Esophagus squamous epithelium (tissue), 5 donors: ENCODE results near the gene CASTOR1. TPM values are rescaled to one million over a fixed set of nuclear protein-coding genes. Genes with fewer than 3 reads are reported as not detected.

Experiments
- DNase-seq: peaks from one replicate; lab custom pipeline; 2025; lab: John Stamatoyannopoulos, UW
- H3K27ac ChIP-seq, 4 donors: fragments of 200-600 bp; sonication (generic); one replicate each; pipeline ENCODE4 v1.5.1; 2016 to 2019; ENCODE audit warnings: mild to moderate bottlenecking in 1 of 4
- H3K27me3 ChIP-seq, 4 donors: fragments of 200-600 bp; sonication (generic); 1 replicate in 3 of 4; 2 replicates in 1 of 4; pipeline versions ENCODE4 v1.5.1 to v1.6.0; 2017 to 2021; ENCODE audit warnings: antibody characterized with exemption in 1 of 4
- H3K36me3 ChIP-seq, 3 donors: fragments of 200-600 bp; sonication (generic); one replicate each; pipeline ENCODE4 v1.5.1; 2016 to 2019
- H3K4me1 ChIP-seq, 3 donors: fragments of 200-600 bp; sonication (generic); one replicate each; pipeline ENCODE4 v1.5.1; 2017 to 2019
- H3K4me3 ChIP-seq, 4 donors: fragments of 200-600 bp; sonication (generic); 1 replicate in 3 of 4; 2 replicates in 1 of 4; pipeline ENCODE4 v1.5.1; 2016 to 2019; ENCODE audit warnings: mild to moderate bottlenecking in 2 of 4, moderate library complexity in 1 of 4
- H3K9me3 ChIP-seq, 3 donors: fragments of 200-600 bp; sonication (generic); one replicate each; pipeline ENCODE4 v1.5.1; 2016 to 2019
- POLR2A ChIP-seq, 4 donors: fragments of 450-650 bp; IDR thresholded peaks; one replicate each; pipeline ENCODE4 v1.6.1; 2017; ENCODE audit warnings: antibody characterized with exemption in 4 of 4, mild to moderate bottlenecking in 4 of 4, moderate library complexity in 3 of 4
- WGBS, 2 donors: methylation state at CpG; one replicate each; pipeline ENCODE4 v1.1.5; 2018; 5-methylcytosine and 5-hydroxymethylcytosine counted together
- intact Hi-C: fragments of 100-400 bp; cut with DNase I; formaldehyde crosslinking; loops from one replicate; pipeline ENCODE4 v1.15.0; 2022
- total RNA-seq, 4 donors: library from RNA; depleted of rRNA; stranded (reverse); fragments of >200 nt; gene quantifications; one replicate each; pipeline ENCODE4 v1.1.0, GENCODE V29; 2016
- TF ChIP-seq, protein P1 (sequence below), 6 experiments: fragments of 450-650 bp in 4 of 6; fragments of 200-600 bp in 2 of 6; sonication (generic) in 2 of 6; IDR thresholded peaks; one replicate each; pipeline ENCODE4 v1.5.1; 2016 to 2019; ENCODE audit warnings: antibody characterized with exemption in 6 of 6, mild to moderate bottlenecking in 4 of 6, moderate library complexity in 4 of 6
- donor health status: DM: yes; HTN: yes; CAD: no.

Gene CASTOR1
- total RNA-seq, 4 donors from 2014 or later: 18.9 to 76.4 (median 40.7) TPM

DNA sequence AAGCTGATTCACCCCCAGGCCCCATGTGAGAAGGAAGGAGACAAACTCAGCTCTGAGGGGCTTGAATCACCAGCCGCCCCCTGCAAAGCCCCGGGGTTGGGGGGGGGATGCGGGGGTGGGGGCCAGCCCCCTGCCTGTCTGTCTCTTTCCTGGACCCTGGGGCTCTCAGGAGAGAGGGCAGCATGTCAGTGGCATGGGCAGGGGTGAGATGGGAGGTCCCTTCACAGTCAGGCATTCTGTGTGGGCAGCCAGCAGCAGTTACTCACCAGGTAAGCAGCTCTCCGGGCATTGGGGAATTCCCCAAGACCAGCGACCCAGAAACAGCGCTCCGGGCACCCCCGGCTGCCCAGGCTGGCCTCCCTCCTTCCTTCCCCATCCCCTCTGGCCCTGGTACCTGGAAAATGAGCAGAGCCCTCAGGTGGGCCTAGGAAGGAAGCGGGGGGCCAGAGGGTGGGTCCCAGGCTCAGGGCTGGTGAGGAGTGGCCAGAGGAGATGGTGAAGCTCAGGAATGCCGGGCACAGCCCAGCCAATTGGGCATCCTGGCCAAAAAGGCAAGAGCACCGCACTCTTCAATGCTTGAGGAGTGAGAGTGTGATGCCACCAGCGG, 38.5 kb downstream of the CASTOR1 start:
- TF ChIP-seq POLR2A (IDR thresholded peaks at IDR 0.05): no peak
- TF ChIP-seq, protein P1, sequence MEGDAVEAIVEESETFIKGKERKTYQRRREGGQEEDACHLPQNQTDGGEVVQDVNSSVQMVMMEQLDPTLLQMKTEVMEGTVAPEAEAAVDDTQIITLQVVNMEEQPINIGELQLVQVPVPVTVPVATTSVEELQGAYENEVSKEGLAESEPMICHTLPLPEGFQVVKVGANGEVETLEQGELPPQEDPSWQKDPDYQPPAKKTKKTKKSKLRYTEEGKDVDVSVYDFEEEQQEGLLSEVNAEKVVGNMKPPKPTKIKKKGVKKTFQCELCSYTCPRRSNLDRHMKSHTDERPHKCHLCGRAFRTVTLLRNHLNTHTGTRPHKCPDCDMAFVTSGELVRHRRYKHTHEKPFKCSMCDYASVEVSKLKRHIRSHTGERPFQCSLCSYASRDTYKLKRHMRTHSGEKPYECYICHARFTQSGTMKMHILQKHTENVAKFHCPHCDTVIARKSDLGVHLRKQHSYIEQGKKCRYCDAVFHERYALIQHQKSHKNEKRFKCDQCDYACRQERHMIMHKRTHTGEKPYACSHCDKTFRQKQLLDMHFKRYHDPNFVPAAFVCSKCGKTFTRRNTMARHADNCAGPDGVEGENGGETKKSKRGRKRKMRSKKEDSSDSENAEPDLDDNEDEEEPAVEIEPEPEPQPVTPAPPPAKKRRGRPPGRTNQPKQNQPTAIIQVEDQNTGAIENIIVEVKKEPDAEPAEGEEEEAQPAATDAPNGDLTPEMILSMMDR (IDR thresholded peaks at IDR 0.05): no peak
- H3K36me3 ChIP-seq: no peaks in the 10 kb centered on the region
- H3K4me1 ChIP-seq: peaks cover 31 to 83% (median 36%) of the 10 kb centered on the region in 3 donors
- H3K27me3 ChIP-seq: peaks cover 0 to 41% (median 0%) of the 10 kb centered on the region in 4 donors
- WGBS, 2 donors: 56 to 100% methylated on average over 1 to 3 of the region's 12 CpGs
- DNase-seq: no peak
- no peak overlapping the region for H3K4me3 ChIP-seq
- intact Hi-C loops: loop anchor here (5.0 kb wide), 1 partner anchor 138 kb away; no protein-coding TSS in a partner anchor
- H3K27ac ChIP-seq: no peak overlapping the region
- no peaks in the 10 kb centered on the region for H3K9me3 ChIP-seq

DNA sequence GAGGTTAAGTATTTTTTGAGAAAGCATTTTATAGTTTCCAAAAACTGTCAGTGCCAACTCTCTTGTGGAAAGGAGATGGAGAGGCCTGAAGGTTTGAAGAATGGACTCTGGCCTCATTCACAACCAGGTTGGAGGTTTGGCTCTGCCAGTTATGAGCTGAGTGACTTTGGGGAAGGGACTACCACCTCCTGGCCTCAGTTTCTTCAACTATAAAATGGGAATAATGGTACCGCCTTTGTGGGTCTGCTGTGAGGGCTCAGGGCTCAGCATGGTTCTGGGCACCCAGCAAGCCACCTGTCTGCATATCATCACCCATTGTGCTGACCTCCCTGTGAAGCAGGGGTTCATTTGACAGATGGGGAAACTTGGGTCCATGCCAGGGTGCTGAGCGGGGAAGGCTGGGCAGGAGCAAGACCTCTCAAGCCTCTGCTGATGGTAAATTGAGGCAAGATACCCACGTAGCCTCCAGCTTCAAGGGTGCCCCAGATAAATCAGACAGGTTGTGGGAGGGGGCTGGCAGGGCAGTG, 39.2 kb downstream of the CASTOR1 start:
- Histone ChIP-seq H3K4me3 (no peak overlapping the region), H3K27ac (no peak overlapping the region), H3K27me3 (peaks cover 0 to 47% (median 0%) of the 10 kb centered on the region in 4 donors), H3K9me3 (no peaks in the 10 kb centered on the region), H3K36me3 (no peaks in the 10 kb centered on the region), H3K4me1 (peaks cover 32 to 88% (median 40%) of the 10 kb centered on the region in 3 donors)
- intact Hi-C loops: loop anchor here (5.0 kb wide), 1 partner anchor 138 kb away; no protein-coding TSS in a partner anchor
- no peak for TF ChIP-seq POLR2A (IDR thresholded peaks at IDR 0.05)
- TF ChIP-seq, protein P1 (IDR thresholded peaks at IDR 0.05): no peak
- 100% methylated on average over 1 of the region's 3 CpGs; no CpG with 5 or more reads in 1 of the 2 donors for WGBS, 2 donors
- no peak for DNase-seq

DNA sequence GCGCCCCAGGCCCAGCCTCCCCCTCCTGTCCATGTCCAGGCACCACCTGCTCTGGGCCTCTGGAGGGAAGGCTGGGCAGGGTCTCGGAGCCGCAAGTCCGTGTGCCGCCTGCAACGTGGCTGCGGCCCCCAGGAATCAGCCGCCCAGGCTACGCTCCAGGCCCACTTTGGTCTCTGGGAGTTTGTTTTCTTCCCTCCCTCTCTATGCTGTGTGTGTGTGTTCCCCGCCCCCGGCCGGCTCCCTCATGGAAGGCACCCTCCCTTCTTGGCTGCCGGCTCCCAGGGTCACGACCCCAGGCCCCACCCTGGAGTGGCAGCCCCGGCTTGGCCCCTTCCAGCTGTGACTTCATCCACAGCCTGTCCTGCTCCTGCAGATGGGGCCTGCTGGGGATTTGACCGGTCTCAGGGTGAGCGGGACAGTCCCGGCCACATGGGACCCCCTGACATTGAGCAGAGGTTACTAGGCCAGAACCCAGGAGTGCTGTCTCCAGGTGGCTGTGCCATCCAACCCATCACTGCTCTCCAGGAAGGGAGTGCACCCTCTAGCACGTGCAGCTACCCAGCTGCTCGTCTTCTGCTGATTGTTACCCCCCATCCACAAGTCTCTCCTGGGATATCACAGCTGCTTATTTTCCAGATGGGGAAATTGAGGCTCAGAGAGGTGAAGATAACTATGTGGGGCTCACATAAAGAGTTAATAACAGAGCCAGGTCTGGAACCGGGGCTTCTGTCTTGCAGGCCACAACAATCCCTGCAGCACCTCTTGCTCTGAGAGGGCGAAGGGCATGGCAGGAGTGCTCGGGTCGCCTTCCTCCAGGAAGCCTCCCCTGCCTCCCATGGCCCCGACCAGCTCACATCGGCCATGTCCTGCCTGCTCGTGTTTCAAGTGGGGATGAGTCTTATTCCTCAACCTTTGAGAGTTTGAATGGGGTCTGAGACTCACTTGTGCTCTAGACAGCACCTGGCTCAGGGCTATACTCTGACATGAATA, 40.0 kb downstream of the CASTOR1 start:
- Histone ChIP-seq H3K4me1 (peaks cover 32 to 93% (median 40%) of the 10 kb centered on the region in 3 donors), H3K36me3 (no peaks in the 10 kb centered on the region), H3K4me3 (no peak overlapping the region), H3K9me3 (no peaks in the 10 kb centered on the region), H3K27ac (peak overlapping the region in 2 of 4 donors; percentile 11 to 33), H3K27me3 (peaks cover 0 to 55% (median 0%) of the 10 kb centered on the region in 4 donors)
- TF ChIP-seq, protein P1 (IDR thresholded peaks at IDR 0.05): no peak
- TF ChIP-seq POLR2A (IDR thresholded peaks at IDR 0.05): no peak
- whole genome bisulfite sequencing, 2 donors: 61 to 84% methylated on average over 12 to 18 of the region's 27 CpGs
- intact Hi-C loops: loop anchor here (5.0 kb wide), 1 partner anchor 137 kb away; no protein-coding TSS in a partner anchor
- DNase-seq: no peak

DNA sequence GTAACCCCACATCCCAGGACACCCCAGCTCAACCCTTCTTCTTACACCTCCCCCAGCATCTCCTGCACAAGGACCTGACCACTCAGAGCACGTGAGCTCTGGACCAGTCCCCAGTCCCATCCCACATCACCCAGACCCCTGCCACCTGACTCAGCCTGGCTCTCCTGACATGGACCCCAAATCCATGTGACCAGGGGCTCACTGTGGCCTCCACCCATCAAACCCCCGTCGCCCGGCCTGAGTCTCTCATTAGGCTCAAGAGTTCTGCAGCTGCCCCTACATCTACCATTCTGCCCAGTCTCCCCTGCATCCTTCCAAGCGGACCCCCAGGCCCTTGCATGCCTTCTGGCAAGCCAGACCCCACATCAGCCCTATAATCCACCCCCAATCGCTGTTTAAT, 40.8 kb downstream of the CASTOR1 start:
- no peak for DNase-seq
- intact Hi-C loops: no loop called here
- Histone ChIP-seq H3K4me3 (no peak overlapping the region), H3K27me3 (peaks cover 0 to 55% (median 0%) of the 10 kb centered on the region in 4 donors), H3K4me1 (peaks cover 28 to 84% (median 37%) of the 10 kb centered on the region in 3 donors), H3K36me3 (no peaks in the 10 kb centered on the region), H3K27ac (peak overlapping the region in 2 of 4 donors; percentile 11 to 33), H3K9me3 (no peaks in the 10 kb centered on the region)
- WGBS, 2 donors: 64 to 76% methylated on average over 3 to 6 of the region's 6 CpGs
- no peak for TF ChIP-seq POLR2A (IDR thresholded peaks at IDR 0.05)
- TF ChIP-seq, protein P1 (IDR thresholded peaks at IDR 0.05): no peak
